Measurements from ENCODE around the gene LGALS9.
"Not testable (repeated sequence)": the region's sequence is repeated elsewhere in the genome, so short reads cannot be mapped to it uniquely, and the experiment has no call there.

GRCh38 chr17:27645621-27646020 lies 14.6 kb downstream of the LGALS9 start:
- TF ChIP-seq CTCF (IDR thresholded peaks at IDR 0.05), result peak in 1 of 6 experiments; percentile 19
- TF ChIP-seq POLR2A (IDR thresholded peaks at IDR 0.05), result not testable (repeated sequence)

Data from adrenal gland (tissue), 5 donors.